Kasumi-1 (cell line): ENCODE results near the gene CCDC60.

Source experiments
- DNase-seq, 2 experiments: peaks; one replicate each; lab custom pipeline; 2025; lab: John Stamatoyannopoulos, UW

The CCDC60 gene

GRCh38 chr12:119334430-119335170 lies at the start of gene CCDC60:
TSS of gene CCDC60 (plus strand) at chr12:119334729. CDS start at chr12:119335177, 448 bp downstream.
- no peak for DNase-seq

GRCh38 chr12:119288576-119288975 lies 46.0 kb upstream of the CCDC60 start:
- DNase-seq, result no peak

- DNase-seq, result no peak
Observed at GRCh38 chr12:119292893-119293630, 41.5 kb upstream of the CCDC60 start.

GRCh38 chr12:119294211-119294610 lies 40.3 kb upstream of the CCDC60 start:
- no peak for DNase-seq

- DNase-seq, result no peak
Observed at GRCh38 chr12:119296535-119296934, 38.0 kb upstream of the CCDC60 start.

GRCh38 chr12:119299130-119299529 lies 35.4 kb upstream of the CCDC60 start:
- DNase-seq, result no peak

GRCh38 chr12:119301379-119301778 lies 33.1 kb upstream of the CCDC60 start:
- no peak for DNase-seq

- DNase-seq, result no peak
Observed at GRCh38 chr12:119302451-119303080, 32.0 kb upstream of the CCDC60 start.

- no peak for DNase-seq
Observed at GRCh38 chr12:119306593-119306992, 27.9 kb upstream of the CCDC60 start.

GRCh38 chr12:119307747-119308146 lies 26.8 kb upstream of the CCDC60 start:
- DNase-seq, result no peak

- no peak for DNase-seq
Observed at GRCh38 chr12:119308708-119309456, 25.6 kb upstream of the CCDC60 start.

GRCh38 chr12:119311878-119312277 lies 22.7 kb upstream of the CCDC60 start:
- no peak for DNase-seq

- no peak for DNase-seq
Observed at GRCh38 chr12:119312904-119313303, 21.6 kb upstream of the CCDC60 start.

- DNase-seq, result no peak
Observed at GRCh38 chr12:119314290-119314689, 20.2 kb upstream of the CCDC60 start.

GRCh38 chr12:119319638-119320037 lies 14.9 kb upstream of the CCDC60 start:
- DNase-seq, result no peak

- DNase-seq, result no peak
Observed at GRCh38 chr12:119320678-119321077, 13.9 kb upstream of the CCDC60 start.

GRCh38 chr12:119322301-119322723 lies 12.2 kb upstream of the CCDC60 start:
- DNase-seq, result no peak

GRCh38 chr12:119325813-119326212 lies 8.7 kb upstream of the CCDC60 start:
- DNase-seq, result no peak

GRCh38 chr12:119326341-119326740 lies 8.2 kb upstream of the CCDC60 start:
- no peak for DNase-seq

GRCh38 chr12:119327471-119327870 lies 7.1 kb upstream of the CCDC60 start:
- no peak for DNase-seq

- peak in 1 of 2 experiments; percentile 0 for DNase-seq
Observed at GRCh38 chr12:119328111-119328510, 6.4 kb upstream of the CCDC60 start.
